Body of pancreas (tissue), 4 donors: ENCODE measurements around the gene POLR1C. TPM values are rescaled to one million over a fixed set of nuclear protein-coding genes. Genes with fewer than 3 reads are reported as not detected.

Source experiments
- ATAC-seq: fragments of 150-250 bp; one replicate; pipeline ENCODE4 v1.9.1; 2016
- DNase-seq, 4 donors: peaks; one replicate each; pipeline ENCODE4 v3.0.0-alpha.2; 2019
- H3K27ac ChIP-seq, 4 donors: fragments of 200-600 bp; sonication (generic); 1 replicate in 3 of 4; 2 replicates in 1 of 4; pipeline versions ENCODE4 v1.5.1 to v1.6.1; 2016 to 2019; ENCODE audit warnings: mild to moderate bottlenecking in 1 of 4, mixed read lengths in 1 of 4, moderate library complexity in 1 of 4
- H3K27me3 ChIP-seq, 2 donors: fragments of 200-600 bp; sonication (generic); one replicate each; pipeline ENCODE4 v1.6.0; 2016; ENCODE audit warnings: mild to moderate bottlenecking in 1 of 2
- H3K36me3 ChIP-seq, 2 donors: fragments of 200-600 bp; sonication (generic); replicated peaks in 1 of 2; 2 replicates each; pipeline ENCODE4 v1.5.1; 2016; ENCODE audit warnings: low read depth in 2 of 2; ENCODE audit not compliant: insufficient read depth in 1 of 2
- H3K4me1 ChIP-seq: fragments of 200-600 bp; sonication (generic); one replicate; pipeline ENCODE4 v1.6.0; 2016
- H3K4me3 ChIP-seq, 2 donors: fragments of 200-600 bp; sonication (generic); 1 replicate in 1 of 2; 2 replicates in 1 of 2; pipeline ENCODE4 v1.5.1; 2016 to 2019
- H3K9me3 ChIP-seq, 3 donors: fragments of 200-600 bp; sonication (generic); 1 replicate in 2 of 3; 2 replicates in 1 of 3; pipeline ENCODE4 v1.5.1; 2016
- CTCF ChIP-seq, 7 experiments: fragments of 450-650 bp in 4 of 7; fragments of 200-600 bp in 3 of 7; sonication (generic) in 3 of 7; IDR thresholded peaks; one replicate each; pipeline ENCODE4 v1.5.1; 2016 to 2019; ENCODE audit warnings: antibody characterized with exemption in 7 of 7
- POLR2A ChIP-seq, 3 donors: fragments of 450-650 bp; IDR thresholded peaks; one replicate each; pipeline ENCODE4 v1.6.1; 2016; ENCODE audit warnings: antibody characterized with exemption in 3 of 3, mild to moderate bottlenecking in 2 of 3
- WGBS, 2 donors: methylation state at CpG; one replicate each; pipeline ENCODE4 v1.1.5; 2017; 5-methylcytosine and 5-hydroxymethylcytosine counted together
- intact Hi-C: fragments of 100-400 bp; cut with DNase I; formaldehyde crosslinking; loops from one replicate; pipeline ENCODE4 v1.15.1; 2023
- total RNA-seq, 2 donors: library from RNA; depleted of rRNA; stranded (reverse); fragments of >200 nt; gene quantifications; one replicate each; pipeline ENCODE4 v1.1.0, GENCODE V29; 2016

Gene POLR1C
- total RNA-seq, 2 donors from 2014 or later: 19.1 to 20.2 TPM

- ATAC-seq (no peak), DNase-seq (no peak)
- peaks cover 4 to 29% of the 10 kb centered on the region in 2 donors for H3K36me3 ChIP-seq
- no peaks in the 10 kb centered on the region for H3K9me3 ChIP-seq
- peaks cover 39% of the 10 kb centered on the region for H3K4me1 ChIP-seq
- no peaks in the 10 kb centered on the region for H3K27me3 ChIP-seq
- no peak for TF ChIP-seq POLR2A (IDR thresholded peaks at IDR 0.05)
- no peak for TF ChIP-seq CTCF (IDR thresholded peaks at IDR 0.05)
- 29 to 44% methylated on average over 9 of the region's 9 CpGs for WGBS, 2 donors
- peak overlapping the region in 1 of 2 donors; percentile 68 for H3K4me3 ChIP-seq
- intact Hi-C loops: no loop called here
- H3K27ac ChIP-seq: peak overlapping the region in 3 of 4 donors; percentile 77 to 88 (median 88)
Observed at GRCh38 chr6:43515808-43516207, 1.1 kb upstream of the POLR1C start.

GRCh38 chr6:43516367-43516696, 557 bp upstream of the POLR1C start:
- Histone ChIP-seq H3K27me3 (no peaks in the 10 kb centered on the region), H3K4me1 (peaks cover 37% of the 10 kb centered on the region), H3K27ac (peak overlapping the region; percentile 75 to 88 (median 82)), H3K36me3 (peaks cover 9 to 35% of the 10 kb centered on the region in 2 donors), H3K9me3 (no peaks in the 10 kb centered on the region), H3K4me3 (peak overlapping the region; percentile 68 to 97)
- intact Hi-C loops: no loop called here
- TF ChIP-seq CTCF (IDR thresholded peaks at IDR 0.05): no peak
- TF ChIP-seq POLR2A (IDR thresholded peaks at IDR 0.05): no peak
- DNase-seq (no peak), ATAC-seq (no peak)
- 1% methylated on average over 7 to 10 of the region's 10 CpGs for WGBS, 2 donors

GRCh38 chr6:43517505-43518357, 842 bp downstream of the POLR1C start:
- WGBS, 2 donors: 2% methylated on average over 10 of the region's 10 CpGs
- H3K27ac ChIP-seq: peak overlapping the region; percentile 27 to 88 (median 82)
- peaks cover 37% of the 10 kb centered on the region for H3K4me1 ChIP-seq
- H3K36me3 ChIP-seq: peaks cover 12 to 36% of the 10 kb centered on the region in 2 donors
- ATAC-seq (no peak), DNase-seq (no peak)
- intact Hi-C loops: no loop called here
- H3K4me3 ChIP-seq: peak overlapping the region; percentile 68 to 97
- TF ChIP-seq POLR2A (IDR thresholded peaks at IDR 0.05): no peak
- TF ChIP-seq CTCF (IDR thresholded peaks at IDR 0.05): no peak
- H3K9me3 ChIP-seq: no peaks in the 10 kb centered on the region
- no peaks in the 10 kb centered on the region for H3K27me3 ChIP-seq

- no peak overlapping the region for H3K4me3 ChIP-seq
- ATAC-seq: no peak
- no peaks in the 10 kb centered on the region for H3K9me3 ChIP-seq
- intact Hi-C loops: no loop called here
- no peak overlapping the region for H3K27ac ChIP-seq
- no peak for DNase-seq
- TF ChIP-seq POLR2A (IDR thresholded peaks at IDR 0.05): no peak
- no peak for TF ChIP-seq CTCF (IDR thresholded peaks at IDR 0.05)
- H3K27me3 ChIP-seq: no peaks in the 10 kb centered on the region
- peaks cover 26% of the 10 kb centered on the region for H3K4me1 ChIP-seq
- peaks cover 9 to 43% of the 10 kb centered on the region in 2 donors for H3K36me3 ChIP-seq
- 75 to 85% methylated on average over 6 to 8 of the region's 8 CpGs for WGBS, 2 donors
Observed at GRCh38 chr6:43520097-43520496, 3.2 kb downstream of the POLR1C start.

GRCh38 chr6:43521836-43522235, 4.9 kb downstream of the POLR1C start:
- no peak overlapping the region for H3K27ac ChIP-seq
- 70 to 78% methylated on average over 2 of the region's 2 CpGs for WGBS, 2 donors
- DNase-seq (no peak), ATAC-seq (no peak)
- peaks cover 16% of the 10 kb centered on the region for H3K4me1 ChIP-seq
- H3K9me3 ChIP-seq: no peaks in the 10 kb centered on the region
- H3K36me3 ChIP-seq: peaks cover 9 to 52% of the 10 kb centered on the region in 2 donors
- TF ChIP-seq CTCF (IDR thresholded peaks at IDR 0.05) (no peak), POLR2A (IDR thresholded peaks at IDR 0.05) (no peak)
- no peaks in the 10 kb centered on the region for H3K27me3 ChIP-seq
- H3K4me3 ChIP-seq: no peak overlapping the region
- intact Hi-C loops: no loop called here
